OCI-LY7 (cell line): ENCODE measurements around the gene FST. TPM values are rescaled to one million over a fixed set of nuclear protein-coding genes. Genes with fewer than 3 reads are reported as not detected.

Source experiments
- BruUV-seq: library from RNA; stranded (reverse); fragments of 400-500 nt; replicated peaks from 2 replicates; lab custom pipeline; 2021; lab: Mats Ljungman, UMichigan
- CTCF ChIA-PET: fragments of 300-600 bp; sonication (Branson Sonifier 250); formaldehyde crosslinking; loops from one replicate; lab custom pipeline; 2022; ENCODE audit warnings: antibody characterized with exemption; ENCODE audit not compliant: unreplicated experiment; lab: Charles Lee
- POLR2A ChIA-PET: fragments of 300-600 bp; sonication (Branson Sonifier 250); formaldehyde crosslinking; loops from one replicate; lab custom pipeline; 2022; ENCODE audit warnings: antibody characterized with exemption; lab: Charles Lee
- DNase-seq: peaks from one replicate; pipeline ENCODE4 v3.0.0-alpha.2; 2015; ENCODE audit warnings: low spot score
- H2AFZ ChIP-seq: fragments of 200-600 bp; sonication (generic), shearing (Covaris generic); 2 replicates; pipeline ENCODE4 v1.6.1; 2014; ENCODE audit warnings: mild to moderate bottlenecking, antibody characterized with exemption, low read length, moderate library complexity
- H3K27ac ChIP-seq: fragments of 200-600 bp; sonication (generic); 2 replicates; pipeline ENCODE4 v1.5.1; 2014; ENCODE audit warnings: mixed run types, low read depth, mild to moderate bottlenecking, moderate library complexity, low read length, inconsistent platforms; ENCODE audit not compliant: poor library complexity, severe bottlenecking
- H3K36me3 ChIP-seq: fragments of 200-600 bp; sonication (generic); 2 replicates; pipeline ENCODE4 v1.6.1; 2014; ENCODE audit warnings: mild to moderate bottlenecking, antibody characterized with exemption, low read length, moderate library complexity, mixed read lengths; ENCODE audit not compliant: insufficient read depth
- H3K4me1 ChIP-seq: fragments of 200-600 bp; sonication (generic); 2 replicates; pipeline ENCODE4 v1.5.1; 2014; ENCODE audit warnings: mild to moderate bottlenecking, low read length; ENCODE audit not compliant: insufficient read depth, poor library complexity, severe bottlenecking
- H3K4me2 ChIP-seq: fragments of 200-600 bp; sonication (generic); 2 replicates; pipeline ENCODE4 v1.6.1; 2014; ENCODE audit warnings: mild to moderate bottlenecking, low read length
- H3K4me3 ChIP-seq: fragments of 200-600 bp; sonication (generic); 2 replicates; pipeline ENCODE4 v1.5.1; 2014; ENCODE audit warnings: mild to moderate bottlenecking, low read depth, low read length; ENCODE audit not compliant: poor library complexity, severe bottlenecking
- H3K79me2 ChIP-seq: fragments of 200-600 bp; sonication (generic); 2 replicates; pipeline ENCODE4 v1.6.1; 2016; ENCODE audit warnings: low read depth, mild to moderate bottlenecking, low read length, moderate library complexity, mixed read lengths; ENCODE audit not compliant: insufficient read depth
- H3K9me2 ChIP-seq: fragments of 200-600 bp; sonication (generic); 2 replicates; pipeline ENCODE4 v1.6.1; 2016; ENCODE audit warnings: mild to moderate bottlenecking, low read length, mixed read lengths; ENCODE audit not compliant: insufficient read depth
- H3K9me3 ChIP-seq: fragments of 200-600 bp; sonication (generic); 2 replicates; pipeline ENCODE4 v1.6.1; 2014; ENCODE audit warnings: mild to moderate bottlenecking, mixed run types, low read length, mixed read lengths
- H4K20me1 ChIP-seq: fragments of 200-600 bp; sonication (generic); 2 replicates; pipeline ENCODE4 v1.6.1; 2014; ENCODE audit warnings: mild to moderate bottlenecking, antibody characterized with exemption, low read length, moderate library complexity, mixed read lengths; ENCODE audit not compliant: insufficient read depth
- CTCF ChIP-seq: fragments of 200-600 bp; sonication (generic); conservative IDR thresholded peaks from 2 replicates; pipeline ENCODE4 v1.5.1; 2014; ENCODE audit warnings: mild to moderate bottlenecking, antibody characterized with exemption, low read length, moderate library complexity, mixed read lengths
- EZH2phosphoT487 ChIP-seq: fragments of 200-600 bp; sonication (generic); IDR thresholded peaks from 2 replicates; pipeline ENCODE4 v1.6.1; 2018; ENCODE audit warnings: low read depth, borderline replicate concordance, mild to moderate bottlenecking, mixed run types, antibody characterized with exemption, low read length, moderate library complexity, mixed read lengths
- intact Hi-C: fragments of 100-400 bp; cut with micrococcal nuclease; formaldehyde crosslinking; loops from one replicate; pipeline ENCODE4 v1.10.0; 2022; ENCODE audit not compliant: unreplicated experiment
- total RNA-seq, 2 experiments: library from RNA; depleted of rRNA in 1 of 2; stranded (reverse); fragments of >200 nt in 1 of 2; shearing (Covaris generic) in 1 of 2; gene quantifications; 2 replicates each; pipeline ENCODE4 v1.2.3, GENCODE V29; 2014 to 2022

The FST gene
- total RNA-seq, 2 experiments from 2014 or later: not detected

- Histone ChIP-seq H3K4me3 (no peak overlapping the region), H2AFZ (no peak overlapping the region), H3K79me2 (no peaks in the 10 kb centered on the region), H3K27ac (no peak overlapping the region), H3K4me1 (no peaks in the 10 kb centered on the region), H3K36me3 (no peaks in the 10 kb centered on the region), H4K20me1 (no peaks in the 10 kb centered on the region), H3K9me3 (no peaks in the 10 kb centered on the region), H3K9me2 (no peaks in the 10 kb centered on the region), H3K4me2 (no peak overlapping the region)
- ChIA-PET CTCF (no interaction called here), POLR2A (no interaction called here)
- intact Hi-C loops: no loop called here
- no peak for TF ChIP-seq CTCF
- TF ChIP-seq EZH2phosphoT487: no peak
- no peak for DNase-seq
- no TSS peak for BruUV-seq
Observed at GRCh38 chr5:53508125-53508524, 27.7 kb downstream of the FST start.

DNA sequence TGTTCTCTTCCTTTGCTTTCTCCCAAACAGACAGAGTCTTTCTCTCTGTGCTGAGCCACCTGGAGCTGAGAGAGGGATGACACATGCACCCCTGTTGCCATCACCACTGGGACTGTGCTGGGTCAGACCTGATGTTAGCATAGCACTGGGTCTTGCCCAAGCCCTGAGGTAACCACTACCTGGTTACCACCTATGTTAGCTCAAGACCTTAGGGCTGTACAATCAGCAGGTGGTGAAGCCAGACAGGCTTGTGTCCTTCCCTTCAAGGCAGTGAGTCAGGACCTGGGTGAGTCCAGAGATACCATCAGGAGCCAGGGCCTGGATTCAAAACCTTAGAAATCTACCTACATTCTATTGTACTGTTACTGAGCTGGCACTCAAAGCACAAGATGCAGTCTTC is 32.1 kb downstream of the FST start:
- no TSS peak for BruUV-seq
- Histone ChIP-seq H3K4me3 (no peak overlapping the region), H3K9me2 (no peaks in the 10 kb centered on the region), H2AFZ (no peak overlapping the region), H4K20me1 (no peaks in the 10 kb centered on the region), H3K4me1 (no peaks in the 10 kb centered on the region), H3K4me2 (no peak overlapping the region), H3K79me2 (no peaks in the 10 kb centered on the region), H3K27ac (no peak overlapping the region), H3K9me3 (no peaks in the 10 kb centered on the region), H3K36me3 (no peaks in the 10 kb centered on the region)
- POLR2A ChIA-PET: no interaction called here
- DNase-seq: no peak
- TF ChIP-seq CTCF: no peak
- TF ChIP-seq EZH2phosphoT487: no peak
- intact Hi-C loops: no loop called here
- CTCF ChIA-PET: no interaction called here

GRCh38 chr5:53515988-53516387 is 35.6 kb downstream of the FST start:
- no TSS peak for BruUV-seq
- Histone ChIP-seq H3K9me3 (no peaks in the 10 kb centered on the region), H3K4me2 (no peak overlapping the region), H3K4me1 (no peaks in the 10 kb centered on the region), H2AFZ (no peak overlapping the region), H3K36me3 (no peaks in the 10 kb centered on the region), H3K27ac (no peak overlapping the region), H4K20me1 (no peaks in the 10 kb centered on the region), H3K9me2 (no peaks in the 10 kb centered on the region), H3K4me3 (no peak overlapping the region), H3K79me2 (no peaks in the 10 kb centered on the region)
- DNase-seq: no peak
- ChIA-PET POLR2A (no interaction called here), CTCF (no interaction called here)
- TF ChIP-seq EZH2phosphoT487: no peak
- TF ChIP-seq CTCF: no peak
- intact Hi-C loops: no loop called here
